Heart left ventricle (tissue), 13 donors: ENCODE results near the gene TXNDC15.

Experiments used
- CTCF ChIP-seq, 12 donors: fragments of 200-600 bp; sonication (generic) in 4 of 12; IDR thresholded peaks; one replicate each; pipeline versions ENCODE4 v1.5.0 to v1.8.0; 2018 to 2022; ENCODE audit warnings: antibody characterized with exemption in 12 of 12, mild to moderate bottlenecking in 5 of 12
- POLR2A ChIP-seq, 2 donors: fragments of 450-650 bp; IDR thresholded peaks; one replicate each; pipeline ENCODE4 v1.6.1; 2017; ENCODE audit warnings: antibody characterized with exemption in 2 of 2, mild to moderate bottlenecking in 2 of 2, moderate library complexity in 2 of 2
- donor health status: ischemic (EF 13 %, LVEDD 7.1; RV severe dilation, severe dysfunction).
- donor health status: DM: no; HTN: yes; CAD: no.
- donor health status: DM: no; HTN: no; CAD: no.
- donor health status: ischemic (EF 25% LVEDD 6.9; RV normal size, moderate dysfunction).
- donor health status: ischemic (EF 25% LVEDD 5.7; RV mildly dilated, moderate dysfunction).
- donor health status: ischemic (EF 35%, LVEDD 5.7; RV mildly dilated, moderate dysfunction).
- donor health status: nonischemic (EF 11% LVEDD 7.7; RV severe dilation, severe dysfunction).
- donor health status: DM: yes; HTN: yes; CAD: no.
- donor health status: PGD.
- donor health status: ischemic (EF 29% LVEDD 5.4; RV normal size, mild dysfunction).
- donor health status: nonischemic (EF 23%, LVEDD 6.1; RV moderate dilation, normal function).

GRCh38 chr5:134939500-134939899, 65.3 kb downstream of the TXNDC15 start:
- no peak for TF ChIP-seq CTCF (IDR thresholded peaks at IDR 0.05)
- no peak for TF ChIP-seq POLR2A (IDR thresholded peaks at IDR 0.05)
